Upper lobe of left lung (tissue), 4 donors: ENCODE data around the gene KDM5A.

Source experiments
- CTCF ChIP-seq, 6 experiments: fragments of 450-650 bp in 4 of 6; fragments of 200-600 bp in 2 of 6; sonication (generic) in 2 of 6; IDR thresholded peaks; one replicate each; pipeline ENCODE4 v1.5.1; 2016 to 2019; ENCODE audit warnings: antibody characterized with exemption in 6 of 6
- EP300 ChIP-seq, 4 donors: sonication (generic); formaldehyde crosslinking; IDR thresholded peaks; one replicate each; pipeline ENCODE4 v1.5.1; 2017; ENCODE audit warnings: antibody characterized with exemption in 4 of 4, control low read depth in 2 of 4
- POLR2A ChIP-seq, 4 donors: fragments of 450-650 bp; IDR thresholded peaks; one replicate each; pipeline ENCODE4 v1.5.1; 2016 to 2017; ENCODE audit warnings: antibody characterized with exemption in 4 of 4, mild to moderate bottlenecking in 2 of 4
- POLR2AphosphoS5 ChIP-seq, 2 donors: sonication (generic); formaldehyde crosslinking; IDR thresholded peaks; one replicate each; pipeline ENCODE4 v1.5.1; 2017; ENCODE audit warnings: antibody characterized with exemption in 2 of 2

GRCh38 chr12:359091-359490 lies 30.0 kb downstream of the KDM5A start:
- no peak for TF ChIP-seq CTCF (IDR thresholded peaks at IDR 0.05)
- no peak for TF ChIP-seq POLR2AphosphoS5 (IDR thresholded peaks at IDR 0.05)
- TF ChIP-seq EP300 (IDR thresholded peaks at IDR 0.05): no peak
- no peak for TF ChIP-seq POLR2A (IDR thresholded peaks at IDR 0.05)
